NCI-H1436 (cell line): ENCODE results near the gene VSTM2B.

Experiments used
- DNase-seq: peaks from one replicate; lab custom pipeline; 2025; lab: John Stamatoyannopoulos, UW

VSTM2B gene

DNA sequence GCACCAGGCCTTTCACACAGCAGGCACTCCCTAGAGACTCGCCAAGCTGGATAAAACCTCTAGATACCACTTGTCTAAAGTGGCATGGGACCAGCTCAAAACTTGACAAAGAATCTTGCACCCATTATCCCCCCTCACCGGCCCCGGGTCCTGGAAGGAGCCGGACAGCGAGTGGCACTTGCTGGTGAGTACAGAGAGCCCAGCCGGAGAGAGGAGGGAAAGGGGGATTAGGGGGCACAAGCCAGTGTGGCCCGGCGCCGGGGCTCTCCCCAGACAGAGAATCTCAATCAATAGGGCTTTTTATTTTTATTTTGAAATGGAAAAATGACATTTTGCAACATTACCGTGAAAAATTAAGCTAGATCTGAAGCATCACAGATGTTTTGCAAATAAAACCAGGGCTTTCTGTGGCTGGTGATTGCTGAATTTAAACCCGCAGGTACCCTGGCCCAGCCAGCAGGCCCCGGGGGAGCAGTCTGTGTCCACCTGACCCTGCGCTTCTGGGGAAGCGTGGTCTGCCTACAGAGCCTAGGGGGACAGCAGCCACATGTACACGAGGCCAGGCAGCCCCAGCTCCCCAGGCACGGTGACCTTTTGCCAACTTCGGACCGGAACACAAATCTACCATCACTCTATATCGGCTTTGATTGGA, 10.0 kb upstream of the VSTM2B start:
- DNase-seq: no peak

DNA sequence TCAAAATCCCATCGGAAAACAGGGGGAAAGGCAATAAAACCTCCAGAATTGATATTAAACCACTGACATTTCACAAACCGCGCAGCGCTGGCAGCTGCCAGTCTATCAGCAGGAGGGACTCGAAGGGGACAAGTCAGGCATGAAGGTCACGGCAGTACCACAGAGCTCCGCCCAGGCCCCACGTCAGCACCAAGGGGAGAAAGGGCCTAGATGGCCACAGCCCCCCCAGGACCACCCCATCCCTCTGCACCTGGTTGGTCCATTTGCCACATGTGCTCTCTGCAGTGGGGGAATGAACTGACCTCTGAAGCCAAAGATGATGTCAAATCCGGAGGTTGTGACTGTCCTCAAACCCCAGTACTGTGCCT, 9.5 kb upstream of the VSTM2B start:
- no peak for DNase-seq

DNA sequence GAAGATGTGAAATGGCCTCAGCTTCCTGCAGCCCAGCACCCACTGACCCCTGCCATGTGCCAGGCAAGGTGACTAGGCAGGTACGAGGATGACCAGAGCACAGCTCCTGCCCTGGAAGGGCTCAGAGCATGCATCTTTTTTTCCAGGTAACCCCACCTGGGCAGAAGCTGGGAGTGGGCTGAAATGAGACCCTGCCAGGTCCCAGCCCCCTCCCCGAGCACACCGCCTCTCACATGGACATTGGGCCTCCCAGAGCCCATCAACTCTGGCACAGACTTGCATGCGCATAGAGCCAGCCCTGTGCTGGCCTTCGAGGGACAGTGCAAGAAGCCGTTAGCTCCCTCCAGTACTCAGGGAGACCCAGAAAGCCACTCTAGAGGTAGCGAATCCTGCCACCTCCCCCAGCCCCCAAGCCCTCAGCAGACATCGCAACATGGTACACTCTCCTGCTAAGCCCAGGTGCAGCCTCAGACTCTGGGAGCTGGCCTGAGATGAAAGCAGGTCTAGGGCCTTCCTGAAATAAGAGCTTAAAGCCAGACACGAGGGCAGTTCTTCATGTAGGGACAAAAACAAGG, 8.9 kb upstream of the VSTM2B start:
- DNase-seq: no peak

DNA sequence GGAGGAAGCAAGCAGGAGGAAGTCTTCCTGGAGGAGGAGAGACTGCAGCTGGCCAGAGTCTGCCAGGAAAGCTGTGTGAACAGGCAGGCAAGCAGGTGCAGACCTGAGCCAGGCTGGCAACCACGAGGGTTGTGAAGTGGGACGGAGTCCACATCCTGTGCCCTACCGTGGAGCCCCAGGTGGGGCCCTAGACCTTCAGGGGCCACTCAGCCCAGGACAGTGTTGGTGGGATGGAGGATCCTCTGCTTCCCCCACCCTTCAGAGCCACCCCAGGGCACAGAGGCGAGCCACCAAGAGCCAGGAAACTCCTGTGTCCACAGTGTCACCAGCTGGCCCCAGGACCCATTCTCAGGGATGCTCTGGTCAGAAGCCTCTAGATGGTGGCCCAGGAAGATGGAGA, 8.4 kb upstream of the VSTM2B start:
- DNase-seq: no peak

DNA sequence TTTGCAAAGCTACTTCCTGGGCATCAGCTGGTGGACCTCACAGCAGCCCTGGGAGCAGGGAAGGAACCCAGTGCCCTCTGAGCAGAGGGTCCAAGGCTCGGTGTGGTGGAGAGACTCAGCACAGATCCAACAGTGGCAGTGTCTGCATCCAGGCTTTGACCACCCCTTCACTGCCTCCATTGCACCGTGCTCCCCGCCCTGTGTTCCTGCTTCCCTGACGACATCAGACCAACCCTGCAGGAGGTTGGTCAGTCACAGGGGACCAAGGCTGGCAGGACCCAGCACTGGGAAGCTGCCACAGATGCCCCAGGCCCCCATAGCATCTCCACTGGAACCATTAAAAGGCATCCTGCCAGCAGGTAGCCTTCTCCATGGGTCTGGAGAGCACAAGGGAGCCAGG, 7.8 kb upstream of the VSTM2B start:
- no peak for DNase-seq

DNA sequence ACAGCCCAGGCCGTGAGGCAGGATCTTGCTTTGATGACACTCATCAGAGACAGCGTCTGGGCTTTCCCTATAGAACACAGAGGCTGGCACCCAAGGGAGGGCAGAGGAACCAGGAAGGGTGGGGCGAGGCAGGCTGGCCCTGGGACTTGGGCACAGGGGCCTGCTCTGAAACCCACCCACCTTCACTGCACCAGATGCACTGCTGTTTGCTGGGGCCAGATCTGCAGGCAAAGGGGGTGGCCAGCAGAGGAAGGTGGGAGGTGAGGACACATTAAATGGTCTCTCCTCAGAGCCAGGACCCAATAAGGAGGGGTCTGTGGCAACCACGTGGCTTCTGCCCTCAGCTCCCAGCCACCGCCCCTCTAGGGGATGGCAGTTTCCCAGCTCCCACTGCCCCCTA, 6.6 kb upstream of the VSTM2B start:
- DNase-seq: no peak

DNA sequence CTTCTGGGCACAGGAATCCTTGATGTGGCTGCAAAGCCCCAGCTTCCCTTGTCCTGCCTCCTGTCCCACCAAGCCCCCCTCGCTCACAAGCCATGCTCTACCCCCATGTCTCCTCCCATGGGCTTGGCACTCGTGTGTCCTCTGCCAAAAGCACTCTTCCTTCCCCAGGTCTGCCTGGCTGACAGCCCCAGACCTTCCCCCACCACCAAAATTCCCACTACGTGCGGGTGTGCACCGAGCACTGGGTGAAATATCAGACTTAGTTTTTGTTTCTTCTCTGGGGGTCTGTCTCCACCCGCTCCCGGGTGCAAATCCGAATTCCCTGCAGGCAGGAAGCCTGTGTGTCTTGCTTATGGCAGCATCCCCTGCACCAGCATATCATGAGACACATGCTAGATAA, 5.9 kb upstream of the VSTM2B start:
- DNase-seq: no peak

DNA sequence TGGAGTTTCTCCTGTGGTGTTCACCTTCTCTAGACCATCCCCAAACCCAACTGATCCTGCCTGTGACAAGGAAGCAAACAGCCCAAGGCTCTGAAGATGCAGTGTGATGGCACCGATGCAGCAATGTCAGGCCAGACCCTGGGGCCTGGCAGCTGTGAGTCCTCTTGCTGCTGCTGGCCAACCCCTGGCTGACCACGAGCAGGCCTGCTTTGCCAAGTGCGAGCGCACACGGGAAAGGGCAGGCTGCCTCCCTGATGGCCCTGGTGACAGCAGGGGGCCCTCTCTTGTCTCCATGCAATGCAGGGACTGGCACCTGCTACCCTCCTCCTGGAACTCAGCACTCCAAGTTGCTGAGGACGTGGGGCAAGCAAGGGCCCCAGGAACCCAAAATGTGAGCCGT, 5.4 kb upstream of the VSTM2B start:
- no peak for DNase-seq

DNA sequence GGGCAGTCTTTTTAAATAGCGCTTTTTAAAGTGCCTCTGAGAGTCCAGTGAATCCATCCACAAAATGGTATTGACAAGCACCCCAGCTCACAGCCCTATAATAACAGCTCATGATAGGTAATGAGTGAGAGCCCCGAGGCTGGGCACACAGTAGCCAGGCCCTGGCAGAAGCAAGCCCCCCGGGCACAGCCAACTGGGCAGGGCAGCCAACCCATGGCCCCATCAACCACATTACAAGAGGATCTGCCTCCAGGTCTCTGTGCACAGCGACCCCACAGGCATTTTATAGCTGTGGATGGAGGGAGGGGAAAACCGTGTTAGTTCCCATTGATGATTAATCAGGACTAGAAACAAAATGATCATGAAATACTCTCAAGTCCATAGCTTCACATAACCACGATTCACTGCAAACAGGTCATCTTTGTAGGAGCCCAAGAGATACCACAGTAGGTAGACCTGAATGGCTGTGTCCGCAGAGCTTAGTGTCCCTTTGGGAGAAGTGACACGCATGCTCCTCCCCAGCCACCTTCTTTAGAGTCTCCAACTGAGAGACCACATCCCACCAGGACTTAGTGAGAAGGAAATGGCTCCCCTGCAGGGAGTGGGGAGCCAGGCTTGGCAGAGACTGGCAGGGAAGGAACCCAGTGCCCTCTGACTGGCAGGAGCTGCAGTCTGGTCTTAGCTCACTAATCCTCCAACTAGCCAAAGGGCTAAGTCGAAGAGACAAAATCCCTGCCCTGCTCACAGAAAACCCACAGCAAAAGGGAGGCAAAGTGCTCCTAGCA, 4.3 kb upstream of the VSTM2B start:
- no peak for DNase-seq

DNA sequence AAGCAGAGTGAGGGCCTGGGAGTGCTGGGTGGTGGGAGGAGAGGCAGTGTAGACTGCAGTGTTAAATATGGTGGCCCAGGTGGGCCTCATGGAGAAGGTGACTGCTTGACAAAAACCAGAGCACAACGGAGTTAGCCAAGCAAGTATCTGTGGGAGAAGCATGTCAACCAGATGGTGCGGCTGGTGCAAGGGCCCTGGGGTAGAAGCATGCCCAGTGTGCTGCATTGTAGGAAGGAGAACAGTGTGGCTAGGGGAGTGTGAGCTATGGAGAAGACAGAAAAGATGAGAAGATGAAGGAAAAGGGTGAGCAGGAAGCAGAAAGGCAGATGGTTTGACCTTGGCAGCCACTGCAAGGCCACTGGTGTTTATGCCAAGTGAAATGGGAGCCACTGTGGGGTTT, 2.2 kb upstream of the VSTM2B start:
- DNase-seq: no peak

DNA sequence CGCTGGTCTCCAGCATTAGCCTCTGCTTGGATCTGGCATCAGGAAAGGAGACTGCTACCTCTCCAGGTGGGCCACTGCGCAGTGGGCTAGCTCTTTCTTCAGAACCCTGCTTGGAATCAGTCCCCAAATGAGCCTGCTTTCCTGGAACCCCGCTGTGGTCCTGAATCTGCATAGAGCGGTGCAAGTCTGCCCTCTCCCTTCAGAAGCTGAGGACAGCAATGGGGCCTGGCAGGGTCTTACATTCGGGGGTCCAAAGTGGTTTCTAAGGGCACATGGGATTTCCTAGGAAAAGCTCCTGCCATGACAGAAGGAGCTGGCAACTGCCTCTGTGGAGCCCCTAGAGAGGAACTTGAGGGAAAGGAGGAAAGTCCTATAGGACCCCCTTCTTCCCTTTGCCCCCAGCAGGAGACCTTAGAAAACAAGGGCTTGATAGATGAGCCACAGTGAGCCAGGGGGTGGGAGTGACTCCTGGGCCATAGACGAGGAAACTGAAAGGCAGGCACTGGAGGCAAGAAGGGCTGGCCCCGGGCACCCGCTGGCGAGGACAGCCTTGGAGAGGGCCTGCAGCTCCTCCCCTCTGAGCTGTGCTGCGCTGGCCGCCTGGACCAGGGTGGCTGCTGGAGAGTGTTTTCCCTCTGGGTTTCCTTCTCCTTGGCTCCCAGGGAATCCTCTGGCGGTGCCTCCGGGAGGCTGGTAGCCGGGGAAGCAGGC, 1.4 kb upstream of the VSTM2B start:
- DNase-seq: no peak

DNA sequence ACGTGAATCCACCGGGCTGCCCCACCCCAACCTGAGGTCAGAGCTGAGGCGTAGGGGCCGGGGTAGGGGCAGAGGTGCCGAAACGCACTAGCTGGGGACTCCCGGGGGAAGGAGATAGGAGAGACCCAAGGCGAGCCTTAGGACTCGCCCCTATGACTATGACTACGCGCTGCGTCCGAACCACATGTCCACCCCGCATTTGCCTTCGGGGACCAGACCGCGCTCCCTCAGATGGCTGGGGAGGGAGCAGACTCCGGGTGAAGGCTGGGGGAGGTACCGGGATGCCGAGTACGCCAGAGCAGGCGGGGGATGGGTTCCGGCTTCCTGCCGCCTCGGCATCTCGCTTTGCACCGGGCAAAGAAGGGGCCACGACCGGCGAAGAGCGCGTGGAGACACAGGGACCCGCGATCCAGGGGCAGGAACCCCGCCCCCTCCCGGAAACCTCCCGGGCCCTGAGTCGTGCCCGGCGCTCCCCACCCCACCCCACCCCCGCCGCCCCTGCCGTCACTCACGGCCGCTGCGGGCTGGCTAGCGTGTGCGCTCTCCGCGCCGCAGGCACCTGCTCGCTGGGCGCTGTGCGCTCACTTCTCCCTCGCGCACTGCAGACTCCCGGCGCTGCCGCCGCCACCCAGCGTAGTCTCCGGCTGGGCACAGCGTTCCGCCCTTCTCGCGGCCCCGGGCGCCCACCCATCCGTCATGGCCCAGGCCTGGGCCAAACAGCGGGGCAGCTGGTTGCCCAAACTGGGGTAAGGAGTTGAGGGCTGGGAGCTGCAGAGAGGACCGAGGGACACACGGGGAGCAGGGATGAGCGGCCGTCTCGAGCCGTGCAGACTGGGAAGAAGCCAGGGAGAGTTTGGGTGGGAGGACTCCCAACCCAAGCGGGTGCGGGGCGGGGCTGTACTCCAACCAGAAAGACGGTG, 622 bp upstream of the VSTM2B start:
- DNase-seq: peak; percentile 32

DNA sequence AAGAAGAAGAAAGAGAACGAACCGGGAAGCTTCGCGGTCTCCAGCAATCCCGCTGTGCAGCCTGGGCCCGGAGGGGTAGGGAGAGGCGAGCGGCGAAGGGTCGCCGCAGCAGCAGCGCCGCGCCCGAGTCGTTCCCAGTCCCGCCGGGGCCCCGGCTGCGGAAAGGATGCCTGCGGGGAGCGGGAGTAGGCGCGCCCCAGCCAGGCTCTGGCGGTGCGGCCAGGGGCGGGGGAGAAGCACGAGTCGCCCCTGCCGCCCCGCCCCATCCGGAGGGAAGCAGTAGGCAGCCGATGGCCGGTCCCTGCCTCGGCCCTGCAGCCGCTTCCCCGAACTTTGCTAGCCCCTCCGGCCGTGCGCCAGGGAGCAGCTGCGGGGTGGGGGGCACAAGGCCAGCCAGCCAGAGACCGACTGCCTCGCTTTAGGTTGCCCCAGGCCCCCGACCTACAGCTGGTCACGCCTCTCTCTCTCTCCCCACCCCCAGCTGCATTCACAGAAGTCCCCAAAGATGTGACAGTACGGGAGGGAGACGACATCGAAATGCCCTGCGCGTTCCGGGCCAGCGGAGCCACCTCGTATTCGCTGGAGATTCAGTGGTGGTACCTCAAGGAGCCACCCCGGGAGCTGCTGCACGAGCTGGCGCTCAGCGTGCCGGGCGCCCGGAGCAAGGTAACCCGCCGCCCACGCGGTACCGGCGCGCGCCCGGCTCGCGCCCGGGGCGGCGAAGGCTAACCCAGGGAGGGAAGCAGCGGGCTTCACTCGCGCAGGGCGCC, 1.1 kb downstream of the VSTM2B start:
- no peak for DNase-seq

DNA sequence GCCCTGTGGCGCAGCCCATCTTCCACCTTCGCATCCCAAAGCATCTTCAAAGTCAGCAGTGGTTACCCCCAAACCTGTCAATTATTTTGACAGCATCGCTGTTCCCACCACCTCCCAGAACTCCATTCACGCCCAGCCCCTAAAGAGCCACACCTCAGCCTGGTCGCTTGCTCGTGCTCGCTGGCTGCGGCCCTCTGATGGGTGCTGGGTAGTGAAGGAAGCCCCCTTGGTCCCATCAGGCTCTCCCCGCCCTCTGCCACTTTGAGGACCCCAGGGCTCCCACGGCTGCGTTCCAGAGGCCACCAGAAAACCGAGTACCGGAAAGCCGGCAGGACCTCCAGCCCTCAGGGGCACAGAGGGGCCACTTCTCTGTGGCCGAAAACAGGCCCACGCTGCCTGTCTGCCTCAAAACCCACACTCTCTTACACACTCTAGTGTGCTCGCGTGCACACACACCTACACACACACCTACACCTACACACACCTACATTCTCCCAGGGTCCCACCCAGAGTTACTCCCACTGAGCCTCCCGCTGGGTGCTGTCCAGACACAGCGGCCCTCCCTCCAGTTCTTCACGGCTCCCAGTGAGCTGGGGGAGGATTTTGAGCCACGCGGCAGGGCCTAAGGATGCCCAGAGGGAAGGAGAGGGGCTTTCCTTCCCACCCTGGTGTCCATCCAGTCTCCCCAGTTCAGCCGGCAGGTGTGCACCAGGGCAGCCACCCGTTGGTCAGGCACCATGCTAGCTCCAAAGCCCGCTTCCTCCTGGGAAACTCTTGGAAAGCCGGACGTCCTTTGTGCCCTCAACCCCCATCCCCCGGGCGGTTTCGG, 1.9 kb downstream of the VSTM2B start:
- no peak for DNase-seq

DNA sequence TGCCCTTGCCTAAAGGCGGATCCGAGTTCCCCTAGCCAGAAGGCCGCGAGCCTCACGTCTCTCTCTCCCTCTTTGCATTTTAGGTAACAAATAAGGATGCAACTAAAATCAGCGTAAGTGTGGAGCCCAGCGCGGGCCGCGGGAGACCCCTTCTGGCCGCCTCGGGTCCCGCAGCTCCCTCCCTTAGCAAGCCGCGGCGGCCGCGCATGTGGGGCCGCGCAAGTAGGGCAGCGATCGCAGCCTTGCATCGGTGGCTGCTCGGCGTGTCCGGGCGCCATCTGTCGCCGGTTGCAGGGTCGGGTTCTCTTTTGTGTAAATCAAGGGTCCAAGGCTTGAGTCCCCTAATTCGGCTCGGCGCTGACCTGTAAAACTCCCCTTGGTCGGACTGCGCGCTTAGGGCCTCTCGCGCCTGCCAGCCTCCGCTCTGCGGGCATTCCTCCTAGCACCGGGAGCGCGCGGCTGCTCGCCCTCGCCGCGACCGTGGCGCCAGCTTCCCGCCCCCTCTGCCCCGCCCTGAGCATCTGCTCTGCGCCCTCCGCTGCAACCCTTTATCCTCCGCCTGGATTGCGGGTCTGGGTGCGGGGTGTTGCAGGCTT, 2.7 kb downstream of the VSTM2B start:
- DNase-seq: peak; percentile 73

DNA sequence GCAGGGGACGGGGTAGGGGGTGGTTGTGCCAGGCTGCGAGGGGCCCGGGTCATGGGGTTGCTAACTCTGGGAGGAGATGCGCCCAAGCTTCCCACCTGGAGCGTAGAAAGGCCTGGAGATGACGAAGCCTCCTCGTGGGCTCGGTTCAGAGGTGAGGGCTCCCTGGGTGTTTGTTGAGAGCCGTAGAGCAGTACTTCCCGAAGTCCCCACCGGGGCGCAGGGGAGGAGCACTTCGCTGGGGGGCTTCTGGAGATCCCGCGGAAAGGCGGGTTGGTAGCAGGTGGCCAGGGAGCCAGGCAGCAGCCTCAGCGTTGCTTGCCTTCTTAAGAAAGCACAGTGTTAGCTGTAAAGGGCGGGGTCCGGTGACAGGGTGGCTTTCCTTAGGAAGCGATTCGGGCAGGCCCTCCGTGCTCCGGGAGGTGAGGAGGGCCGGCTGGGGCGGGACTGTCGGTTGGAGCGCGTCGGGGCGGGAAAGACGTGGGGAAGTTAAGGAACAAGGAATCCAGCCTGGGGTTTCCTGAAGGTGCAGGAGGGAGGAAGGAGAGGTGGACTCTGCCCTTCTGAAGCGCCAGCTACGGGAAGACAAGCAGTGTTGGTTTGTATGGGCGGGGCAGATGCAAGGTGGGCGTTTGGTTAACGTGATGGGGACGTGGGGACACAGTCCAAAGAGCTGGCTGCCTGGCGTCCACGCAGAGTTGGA, 3.3 kb downstream of the VSTM2B start:
- no peak for DNase-seq

DNA sequence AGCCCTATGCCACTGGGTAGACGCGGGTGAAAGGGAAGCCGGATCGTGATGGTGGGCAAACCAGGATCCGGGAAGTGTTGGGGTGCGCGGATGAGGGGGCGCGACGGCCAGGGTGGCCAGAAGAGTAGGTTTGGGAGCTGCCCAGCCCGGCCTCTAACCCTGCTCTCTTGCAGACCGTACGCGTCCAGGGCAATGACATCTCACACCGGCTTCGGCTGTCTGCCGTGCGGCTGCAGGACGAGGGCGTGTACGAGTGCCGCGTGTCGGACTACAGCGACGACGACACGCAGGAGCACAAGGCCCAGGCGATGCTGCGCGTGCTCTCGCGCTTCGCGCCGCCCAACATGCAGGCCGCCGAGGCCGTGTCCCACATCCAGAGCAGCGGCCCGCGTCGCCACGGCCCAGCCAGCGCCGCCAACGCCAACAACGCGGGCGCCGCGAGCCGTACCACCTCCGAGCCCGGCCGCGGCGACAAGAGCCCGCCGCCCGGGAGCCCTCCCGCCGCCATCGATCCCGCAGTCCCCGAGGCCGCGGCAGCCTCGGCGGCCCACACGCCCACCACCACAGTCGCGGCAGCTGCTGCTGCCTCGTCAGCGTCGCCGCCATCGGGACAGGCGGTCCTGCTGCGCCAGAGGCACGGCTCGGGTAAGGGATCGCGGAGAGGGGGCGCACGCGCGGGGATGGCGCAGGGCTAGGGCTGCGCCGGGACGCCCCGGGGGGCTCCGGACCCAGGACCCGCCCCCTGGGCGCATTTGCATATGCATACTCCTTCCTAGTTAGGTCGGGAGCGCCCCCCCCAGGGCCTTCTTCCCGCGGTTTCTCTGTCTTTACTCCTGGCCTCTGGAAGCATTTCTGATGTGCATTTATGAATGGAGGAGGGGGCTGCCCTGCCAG, 4.1 kb downstream of the VSTM2B start:
- DNase-seq: no peak
